Suprapubic skin (tissue), 4 donors: Measurements from ENCODE around the gene AMOTL2. TPM values are rescaled to one million over a fixed set of nuclear protein-coding genes. Genes with fewer than 3 reads are reported as not detected.

Experiments used
- DNase-seq, 2 donors: peaks; one replicate each; pipeline ENCODE4 v3.0.0-alpha.2; 2019; ENCODE audit warnings: low spot score in 2 of 2
- H3K27ac ChIP-seq: fragments of 200-600 bp; sonication (generic); one replicate; pipeline ENCODE4 v1.5.1; 2019
- H3K27me3 ChIP-seq: fragments of 200-600 bp; sonication (generic); one replicate; pipeline ENCODE4 v1.5.1; 2019
- H3K36me3 ChIP-seq: fragments of 200-600 bp; sonication (generic); one replicate; pipeline ENCODE4 v1.5.1; 2019
- H3K4me1 ChIP-seq: fragments of 200-600 bp; sonication (generic); one replicate; pipeline ENCODE4 v1.5.1; 2019
- H3K4me3 ChIP-seq: fragments of 200-600 bp; sonication (generic); one replicate; pipeline ENCODE4 v1.5.1; 2019; ENCODE audit warnings: mild to moderate bottlenecking
- H3K9me3 ChIP-seq: fragments of 200-600 bp; sonication (generic); one replicate; pipeline ENCODE4 v1.5.1; 2019
- CTCF ChIP-seq, 2 donors: fragments of 200-600 bp in 1 of 2; fragments of 450-650 bp in 1 of 2; sonication (generic) in 1 of 2; IDR thresholded peaks; one replicate each; pipeline ENCODE4 v1.5.1; 2016 to 2019; ENCODE audit warnings: antibody characterized with exemption in 2 of 2, mild to moderate bottlenecking in 1 of 2, moderate library complexity in 1 of 2
- EP300 ChIP-seq: sonication (generic); formaldehyde crosslinking; IDR thresholded peaks from one replicate; pipeline ENCODE4 v1.6.1; 2017; ENCODE audit warnings: antibody characterized with exemption
- POLR2A ChIP-seq, 2 donors: fragments of 450-650 bp; IDR thresholded peaks; one replicate each; pipeline ENCODE4 v1.6.1; 2017; ENCODE audit warnings: antibody characterized with exemption in 2 of 2, mild to moderate bottlenecking in 2 of 2, moderate library complexity in 2 of 2
- POLR2AphosphoS5 ChIP-seq, 3 donors: sonication (generic); formaldehyde crosslinking; IDR thresholded peaks; one replicate each; pipeline ENCODE4 v1.6.1; 2017; ENCODE audit warnings: antibody characterized with exemption in 3 of 3
- WGBS: methylation state at CpG from one replicate; pipeline ENCODE4 v1.1.5; 2018; 5-methylcytosine and 5-hydroxymethylcytosine counted together
- total RNA-seq, 4 donors: library from RNA; depleted of rRNA; stranded (reverse); fragments of >200 nt; gene quantifications; one replicate each; pipeline ENCODE4 v1.1.0, GENCODE V29; 2016

AMOTL2 gene
- total RNA-seq, 4 donors from 2014 or later = 80.4 to 118 (median 95.8) TPM

- Histone ChIP-seq H3K36me3 (peaks cover 38% of the 10 kb centered on the region), H3K27me3 (no peaks in the 10 kb centered on the region), H3K9me3 (no peaks in the 10 kb centered on the region), H3K4me1 (peaks cover 76% of the 10 kb centered on the region), H3K27ac (peak overlapping the region; percentile 98), H3K4me3 (peak overlapping the region; percentile 69)
- WGBS = 5% methylated on average over 8 of the region's 9 CpGs
- no peak for DNase-seq
- no peak for TF ChIP-seq CTCF (IDR thresholded peaks at IDR 0.05)
- TF ChIP-seq POLR2AphosphoS5 (IDR thresholded peaks at IDR 0.05) = no peak
- TF ChIP-seq POLR2A (IDR thresholded peaks at IDR 0.05) = no peak
- no peak for TF ChIP-seq EP300
Measured at GRCh38 chr3:134372396-134373270, 1.6 kb downstream of the AMOTL2 start.

GRCh38 chr3:134371542-134372324 lies 2.5 kb downstream of the AMOTL2 start:
- no peak overlapping the region for H3K27ac ChIP-seq
- TF ChIP-seq EP300 (no peak), POLR2AphosphoS5 (IDR thresholded peaks at IDR 0.05) (no peak), POLR2A (IDR thresholded peaks at IDR 0.05) (no peak), CTCF (IDR thresholded peaks at IDR 0.05) (no peak)
- no peaks in the 10 kb centered on the region for H3K9me3 ChIP-seq
- peak overlapping the region; percentile 69 for H3K4me3 ChIP-seq
- DNase-seq = peak in 1 of 2 donors; percentile 59
- H3K36me3 ChIP-seq = peaks cover 47% of the 10 kb centered on the region
- WGBS = 60% methylated on average over 7 of the region's 7 CpGs
- H3K4me1 ChIP-seq = peaks cover 79% of the 10 kb centered on the region
- no peaks in the 10 kb centered on the region for H3K27me3 ChIP-seq

DNA sequence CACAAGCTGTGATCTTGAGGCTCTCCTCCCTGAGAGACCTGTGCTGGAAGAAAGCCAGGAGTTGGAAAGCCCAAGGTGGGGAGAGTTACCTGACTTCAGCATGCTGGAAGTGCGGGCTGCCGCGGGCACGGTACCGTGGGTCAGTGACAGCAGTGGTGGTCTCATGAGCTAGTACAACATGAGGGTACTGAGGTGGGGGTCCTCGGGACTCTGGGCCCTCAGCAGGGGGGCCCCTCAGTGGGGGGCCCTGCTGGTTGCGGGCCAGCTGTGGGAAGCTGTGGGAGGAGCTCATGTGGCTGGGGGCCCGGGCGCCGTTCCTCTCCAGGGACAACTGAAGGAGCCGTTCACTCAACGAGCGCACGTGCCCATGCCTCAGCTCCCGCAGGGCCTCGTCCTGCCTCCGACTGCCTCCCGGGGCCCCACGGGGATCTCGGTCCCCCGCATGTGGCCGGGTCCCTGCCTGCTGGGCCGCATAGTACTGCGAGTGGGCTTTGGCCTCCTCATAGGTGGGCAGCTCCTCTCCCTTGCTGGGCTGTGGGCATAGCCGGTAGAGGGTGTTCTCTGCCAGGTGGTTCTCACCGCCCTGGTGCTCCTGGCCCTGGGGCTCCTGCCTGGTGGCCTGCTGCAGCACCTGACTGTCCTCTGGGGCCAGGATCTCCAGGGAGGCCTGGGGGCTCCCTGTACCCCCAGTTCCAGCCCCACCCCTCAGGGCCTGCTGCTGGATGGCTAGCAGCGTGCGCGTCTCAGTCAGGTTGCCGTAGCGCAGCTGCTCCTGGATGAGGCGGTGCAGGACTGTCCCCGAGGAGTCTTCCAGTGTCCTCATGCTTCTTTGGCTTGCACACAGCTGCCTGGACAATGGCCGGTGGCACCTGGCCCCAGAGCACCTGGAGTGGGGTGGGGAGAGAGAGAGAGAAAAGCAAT lies 3.4 kb downstream of the AMOTL2 start:
- Histone ChIP-seq H3K36me3 (peaks cover 55% of the 10 kb centered on the region), H3K4me1 (peaks cover 87% of the 10 kb centered on the region), H3K4me3 (peak overlapping the region; percentile 69), H3K27ac (peak overlapping the region; percentile 62), H3K27me3 (no peaks in the 10 kb centered on the region), H3K9me3 (no peaks in the 10 kb centered on the region)
- TF ChIP-seq EP300 (no peak), POLR2A (IDR thresholded peaks at IDR 0.05) (no peak), CTCF (IDR thresholded peaks at IDR 0.05) (no peak), POLR2AphosphoS5 (IDR thresholded peaks at IDR 0.05) (no peak)
- WGBS = 77% methylated on average over 13 of the region's 34 CpGs
- peak in 1 of 2 donors; percentile 61 for DNase-seq

- no peaks in the 10 kb centered on the region for H3K9me3 ChIP-seq
- peaks cover 90% of the 10 kb centered on the region for H3K4me1 ChIP-seq
- DNase-seq = peak in 1 of 2 donors; percentile 50
- H3K27me3 ChIP-seq = no peaks in the 10 kb centered on the region
- H3K27ac ChIP-seq = peak overlapping the region; percentile 42
- TF ChIP-seq POLR2AphosphoS5 (IDR thresholded peaks at IDR 0.05) = no peak
- TF ChIP-seq POLR2A (IDR thresholded peaks at IDR 0.05) = no peak
- TF ChIP-seq CTCF (IDR thresholded peaks at IDR 0.05) = no peak
- TF ChIP-seq EP300 = no peak
- 56% methylated on average over 2 of the region's 2 CpGs for whole genome bisulfite sequencing
- H3K36me3 ChIP-seq = peaks cover 62% of the 10 kb centered on the region
- H3K4me3 ChIP-seq = no peak overlapping the region
Measured at GRCh38 chr3:134369861-134370596, 4.2 kb downstream of the AMOTL2 start.
